HCT116 (cell line): Measurements from ENCODE around the gene MIDN. TPM values are rescaled to one million over a fixed set of nuclear protein-coding genes. Genes with fewer than 3 reads are reported as not detected.
A peak's percentile ranks its signal among the peaks of the same experiment; 100 is the strongest.

Experiments used
- ATAC-seq: fragments of 200-7000 bp; cut with Tn5 transposase; 2 replicates; pipeline ENCODE4 v1.9.1; 2020; ENCODE audit warnings: mild to moderate bottlenecking, moderate library complexity
- BruUV-seq: library from RNA; stranded (reverse); fragments of 400-500 nt; replicated peaks from 2 replicates; lab custom pipeline; 2021; lab: Mats Ljungman, UMichigan
- CTCF ChIA-PET: fragments of 300-600 bp; sonication (Branson Sonifier 250); formaldehyde crosslinking; loops from one replicate; lab custom pipeline; 2021; ENCODE audit warnings: antibody characterized with exemption; lab: Charles Lee
- POLR2A ChIA-PET: fragments of 300-600, 350-600 bp; sonication (Branson Sonifier 250); formaldehyde crosslinking; loops from one replicate; lab custom pipeline; 2021; ENCODE audit warnings: antibody characterized with exemption; lab: Charles Lee
- RAD21 ChIA-PET, 2 experiments: fragments of 300-600 bp; sonication (Branson Sonifier 250); formaldehyde crosslinking; loops; one replicate each; lab custom pipeline; 2023; ENCODE audit warnings: low total read pairs in 2 of 2; ENCODE audit not compliant: uncharacterized antibody in 2 of 2, unreplicated experiment in 2 of 2, low non-redundant PET in 1 of 2; lab: Charles Lee
- DNase-seq: peaks from one replicate; pipeline ENCODE4 v3.0.0-alpha.2; 2010; ENCODE audit warnings: low read depth, low spot score
- H2AFZ ChIP-seq: fragments of 200-600 bp; shearing (Covaris generic), sonication (generic); 2 replicates; pipeline ENCODE4 v1.6.1; 2017; ENCODE audit warnings: low read depth, mixed run types, mixed read lengths, antibody characterized with exemption, low read length; ENCODE audit not compliant: poor library complexity, severe bottlenecking
- H3K27ac ChIP-seq: 2 replicates; pipeline ENCODE4 v1.5.1; 2012; ENCODE audit warnings: low read depth, low read length
- H3K27me3 ChIP-seq: fragments of 200-600 bp; sonication (generic); 2 replicates; pipeline ENCODE4 v1.6.1; 2016; ENCODE audit warnings: mixed run types, low read length, mixed read lengths; ENCODE audit not compliant: insufficient read depth
- H3K36me3 ChIP-seq, 2 experiments: fragments of 200-500 bp in 1 of 2; fragments of 200-600 bp in 1 of 2; sonication (Bioruptor generic) in 1 of 2; sonication (generic) in 1 of 2; 2 replicates each; pipeline versions ENCODE4 v1.5.1 to v1.6.1; 2014 to 2016; ENCODE audit warnings: low read length in 2 of 2, inconsistent platforms in 1 of 2, mixed read lengths in 1 of 2, mixed run types in 1 of 2; ENCODE audit not compliant: insufficient read depth in 2 of 2, control insufficient read depth in 1 of 2
- H3K4me1 ChIP-seq, 2 experiments: fragments of 200-600 bp in 1 of 2; sonication (generic) in 1 of 2; 2 replicates each; pipeline versions ENCODE4 v1.5.1 to v1.6.1; 2012 to 2017; ENCODE audit warnings: low read length in 2 of 2, inconsistent platforms in 1 of 2, mild to moderate bottlenecking in 1 of 2, mixed read lengths in 1 of 2, mixed run types in 1 of 2, moderate library complexity in 1 of 2; ENCODE audit not compliant: insufficient read depth in 2 of 2, control insufficient read depth in 1 of 2
- H3K4me2 ChIP-seq: fragments of 200-600 bp; sonication (generic); 2 replicates; pipeline ENCODE4 v1.6.1; 2017; ENCODE audit warnings: mixed run types, low read length, mixed read lengths
- H3K4me3 ChIP-seq, 2 experiments: fragments of 200-600 bp in 1 of 2; sonication (generic) in 1 of 2; replicated peaks in 1 of 2; 2 replicates each; pipeline ENCODE4 v1.5.1; 2011 to 2016; ENCODE audit warnings: low read length in 2 of 2, control low read depth in 1 of 2, low read depth in 1 of 2, mild to moderate bottlenecking in 1 of 2, mixed read lengths in 1 of 2, mixed run types in 1 of 2
- H3K79me2 ChIP-seq: fragments of 200-600 bp; sonication (generic); 2 replicates; pipeline ENCODE4 v1.6.1; 2017; ENCODE audit warnings: mild to moderate bottlenecking, mixed run types, low read length, moderate library complexity, mixed read lengths; ENCODE audit not compliant: insufficient read depth
- H3K9ac ChIP-seq: fragments of 200-600 bp; sonication (generic); 2 replicates; pipeline ENCODE4 v1.6.1; 2016; ENCODE audit warnings: low read length, mixed read lengths
- H3K9me2 ChIP-seq: fragments of 200-600 bp; sonication (generic), shearing (Covaris generic); 2 replicates; pipeline ENCODE4 v1.6.1; 2017; ENCODE audit warnings: mixed run types, mild to moderate bottlenecking, moderate library complexity; ENCODE audit not compliant: insufficient read depth
- H3K9me3 ChIP-seq, 2 experiments: fragments of 200-500 bp in 1 of 2; fragments of 200-600 bp in 1 of 2; sonication (Bioruptor generic) in 1 of 2; sonication (generic) in 1 of 2; 2 replicates each; pipeline ENCODE4 v1.6.1; 2014 to 2017; ENCODE audit warnings: low read length in 2 of 2, mixed read lengths in 2 of 2, inconsistent platforms in 1 of 2, low read depth in 1 of 2, mild to moderate bottlenecking in 1 of 2, mixed run types in 1 of 2, moderate library complexity in 1 of 2; ENCODE audit not compliant: control insufficient read depth in 1 of 2, insufficient read depth in 1 of 2
- H4K20me1 ChIP-seq: fragments of 200-600 bp; sonication (generic), shearing (Covaris generic); 2 replicates; pipeline ENCODE4 v1.6.1; 2017; ENCODE audit warnings: mixed run types, mild to moderate bottlenecking, moderate library complexity; ENCODE audit not compliant: insufficient read depth
- POLR2A ChIP-seq: IDR thresholded peaks from 2 replicates; pipeline ENCODE4 v1.7.0; 2011; ENCODE audit warnings: borderline replicate concordance; ENCODE audit not compliant: insufficient read depth, insufficient read length; ENCODE audit errors: extremely low read depth
- POLR2AphosphoS5 ChIP-seq: IDR thresholded peaks from 2 replicates; pipeline ENCODE4 v1.6.1; 2011; ENCODE audit warnings: mild to moderate bottlenecking, low read depth, low read length, moderate library complexity
- TCF7L2 ChIP-seq: IDR thresholded peaks from 2 replicates; pipeline ENCODE4 v1.7.0; 2011; ENCODE audit warnings: borderline replicate concordance, inconsistent platforms; ENCODE audit not compliant: insufficient read depth, insufficient read length; ENCODE audit errors: extremely low read depth
- ZNF274 ChIP-seq: fragments of 200-500 bp; sonication (Bioruptor generic); IDR thresholded peaks from 2 replicates; pipeline ENCODE4 v1.6.1; 2014; ENCODE audit warnings: mild to moderate bottlenecking, low read depth, low read length, inconsistent platforms
- intact Hi-C: fragments of 100-400 bp; cut with micrococcal nuclease; formaldehyde crosslinking; loops from 2 replicates; pipeline ENCODE4 v1.10.0; 2022
- total RNA-seq: library from RNA; stranded (reverse); gene quantifications from one replicate; pipeline ENCODE4 v1.2.1, GENCODE V29; 2021; ENCODE audit not compliant: unreplicated experiment
- TF ChIP-seq, protein P1 (sequence below): IDR thresholded peaks from 2 replicates; pipeline ENCODE4 v1.6.1; 2012; ENCODE audit warnings: low read depth
- TF ChIP-seq, protein P2 (sequence below), 3 experiments: fragments of 200-600 bp in 1 of 3; sonication (generic) in 1 of 3; IDR thresholded peaks in 2 of 3; conservative IDR thresholded peaks in 1 of 3; 2 replicates each; pipeline ENCODE4 v1.5.1; 2012 to 2017; ENCODE audit warnings: low read depth in 2 of 3, low read length in 2 of 3, antibody characterized with exemption in 1 of 3, borderline replicate concordance in 1 of 3, control low read depth in 1 of 3, mild to moderate bottlenecking in 1 of 3, mixed read lengths in 1 of 3, mixed run types in 1 of 3, moderate library complexity in 1 of 3; ENCODE audit not compliant: insufficient read depth in 1 of 3
- TF ChIP-seq, protein P3 (sequence below): IDR thresholded peaks from 2 replicates; pipeline ENCODE4 v1.6.1; 2012

Gene MIDN
- total RNA-seq, 1 experiment from 2014 or later: 146 TPM

DNA sequence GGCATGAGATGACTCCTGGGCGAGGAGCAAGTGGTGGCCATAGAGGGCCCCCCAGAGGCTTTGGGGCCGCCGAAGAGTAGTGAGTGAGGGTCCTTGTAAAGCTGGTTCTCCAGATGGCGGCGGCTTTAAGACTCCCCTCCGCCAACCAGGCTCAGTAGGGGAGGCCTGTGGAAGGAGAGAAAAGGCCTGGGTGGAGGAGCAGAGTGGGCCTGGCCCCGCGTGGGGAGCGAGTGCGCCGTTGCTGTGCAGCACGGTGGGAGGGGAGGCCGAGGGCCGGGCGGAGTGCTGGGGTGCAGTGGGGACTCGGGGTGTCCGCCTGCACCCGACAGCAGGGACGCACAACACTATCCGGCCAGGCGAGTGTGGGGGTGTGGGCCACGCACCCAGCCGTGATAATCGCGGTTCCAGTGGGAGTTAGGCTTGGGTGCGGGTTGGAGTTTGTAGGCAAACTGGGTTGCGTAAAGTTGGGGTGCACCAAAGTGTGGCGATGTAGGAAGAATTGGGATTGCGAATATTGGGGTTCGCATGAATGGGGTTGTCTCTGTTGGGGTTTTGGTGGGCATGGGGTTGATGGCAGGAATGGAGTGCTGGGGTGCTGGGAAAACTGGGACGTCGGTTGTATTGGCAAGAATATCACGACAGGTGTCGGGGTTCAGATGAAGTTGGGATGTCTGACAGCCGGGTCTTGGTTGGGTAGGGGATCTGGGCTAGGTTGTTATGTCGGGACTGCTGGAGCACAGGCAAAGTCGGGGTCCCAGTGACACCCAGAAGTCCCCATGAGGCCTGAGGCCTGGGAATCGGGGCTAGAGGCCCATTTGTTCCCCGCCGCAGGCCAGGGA lies 20.1 kb downstream of the MIDN start (continued):
- TF ChIP-seq, protein P1, sequence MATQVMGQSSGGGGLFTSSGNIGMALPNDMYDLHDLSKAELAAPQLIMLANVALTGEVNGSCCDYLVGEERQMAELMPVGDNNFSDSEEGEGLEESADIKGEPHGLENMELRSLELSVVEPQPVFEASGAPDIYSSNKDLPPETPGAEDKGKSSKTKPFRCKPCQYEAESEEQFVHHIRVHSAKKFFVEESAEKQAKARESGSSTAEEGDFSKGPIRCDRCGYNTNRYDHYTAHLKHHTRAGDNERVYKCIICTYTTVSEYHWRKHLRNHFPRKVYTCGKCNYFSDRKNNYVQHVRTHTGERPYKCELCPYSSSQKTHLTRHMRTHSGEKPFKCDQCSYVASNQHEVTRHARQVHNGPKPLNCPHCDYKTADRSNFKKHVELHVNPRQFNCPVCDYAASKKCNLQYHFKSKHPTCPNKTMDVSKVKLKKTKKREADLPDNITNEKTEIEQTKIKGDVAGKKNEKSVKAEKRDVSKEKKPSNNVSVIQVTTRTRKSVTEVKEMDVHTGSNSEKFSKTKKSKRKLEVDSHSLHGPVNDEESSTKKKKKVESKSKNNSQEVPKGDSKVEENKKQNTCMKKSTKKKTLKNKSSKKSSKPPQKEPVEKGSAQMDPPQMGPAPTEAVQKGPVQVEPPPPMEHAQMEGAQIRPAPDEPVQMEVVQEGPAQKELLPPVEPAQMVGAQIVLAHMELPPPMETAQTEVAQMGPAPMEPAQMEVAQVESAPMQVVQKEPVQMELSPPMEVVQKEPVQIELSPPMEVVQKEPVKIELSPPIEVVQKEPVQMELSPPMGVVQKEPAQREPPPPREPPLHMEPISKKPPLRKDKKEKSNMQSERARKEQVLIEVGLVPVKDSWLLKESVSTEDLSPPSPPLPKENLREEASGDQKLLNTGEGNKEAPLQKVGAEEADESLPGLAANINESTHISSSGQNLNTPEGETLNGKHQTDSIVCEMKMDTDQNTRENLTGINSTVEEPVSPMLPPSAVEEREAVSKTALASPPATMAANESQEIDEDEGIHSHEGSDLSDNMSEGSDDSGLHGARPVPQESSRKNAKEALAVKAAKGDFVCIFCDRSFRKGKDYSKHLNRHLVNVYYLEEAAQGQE: no peak
- TF ChIP-seq POLR2A (no peak), ZNF274 (no peak), POLR2AphosphoS5 (no peak)
- TF ChIP-seq, protein P2, sequence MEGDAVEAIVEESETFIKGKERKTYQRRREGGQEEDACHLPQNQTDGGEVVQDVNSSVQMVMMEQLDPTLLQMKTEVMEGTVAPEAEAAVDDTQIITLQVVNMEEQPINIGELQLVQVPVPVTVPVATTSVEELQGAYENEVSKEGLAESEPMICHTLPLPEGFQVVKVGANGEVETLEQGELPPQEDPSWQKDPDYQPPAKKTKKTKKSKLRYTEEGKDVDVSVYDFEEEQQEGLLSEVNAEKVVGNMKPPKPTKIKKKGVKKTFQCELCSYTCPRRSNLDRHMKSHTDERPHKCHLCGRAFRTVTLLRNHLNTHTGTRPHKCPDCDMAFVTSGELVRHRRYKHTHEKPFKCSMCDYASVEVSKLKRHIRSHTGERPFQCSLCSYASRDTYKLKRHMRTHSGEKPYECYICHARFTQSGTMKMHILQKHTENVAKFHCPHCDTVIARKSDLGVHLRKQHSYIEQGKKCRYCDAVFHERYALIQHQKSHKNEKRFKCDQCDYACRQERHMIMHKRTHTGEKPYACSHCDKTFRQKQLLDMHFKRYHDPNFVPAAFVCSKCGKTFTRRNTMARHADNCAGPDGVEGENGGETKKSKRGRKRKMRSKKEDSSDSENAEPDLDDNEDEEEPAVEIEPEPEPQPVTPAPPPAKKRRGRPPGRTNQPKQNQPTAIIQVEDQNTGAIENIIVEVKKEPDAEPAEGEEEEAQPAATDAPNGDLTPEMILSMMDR (IDR thresholded peaks at IDR 0.05 in 2 of 3, conservative IDR thresholded peaks at IDR 0.05 in 1 of 3; ENCODE audit: borderline replicate concordance in 1 of 3, insufficient read depth in 1 of 3, low read depth in 2 of 3, low read length in 2 of 3): no peak

DNA sequence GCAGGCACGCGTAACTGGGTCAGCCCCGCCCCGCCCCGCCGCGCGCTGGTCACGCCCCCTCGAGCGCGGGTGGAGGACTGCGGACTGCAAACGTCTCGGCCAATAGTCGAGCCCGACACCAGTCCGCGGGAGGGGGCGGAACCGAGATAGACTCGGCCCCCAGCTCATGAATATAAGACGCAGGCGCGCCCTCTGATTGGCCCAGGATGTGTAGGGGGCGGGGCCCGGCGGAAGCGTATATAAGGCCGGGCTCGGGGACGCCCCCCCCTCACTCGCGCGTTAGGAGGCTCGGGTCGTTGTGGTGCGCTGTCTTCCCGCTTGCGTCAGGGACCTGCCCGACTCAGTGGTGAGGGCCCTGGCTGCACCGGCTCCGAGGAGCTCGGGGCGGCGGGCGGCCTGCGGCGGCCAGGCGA lies 20.7 kb downstream of the MIDN start, which contains the start of gene CIRBP:
Gene CIRBP, plus strand, starts transcription at position 268 of the 413 bp plus-strand sequence. CDS start 1,602 bp downstream, outside the sequence.
- Histone ChIP-seq H3K4me3 (peak within 1 kb of the TSS; percentile 85 to 96), H3K9ac (peak within 1 kb of the TSS; percentile 98), H3K9me3 (no peaks in the 10 kb centered on the region), H3K36me3 (peaks cover 24 to 26% of the 10 kb centered on the region in 2 experiments; a peak in 3 of 4 replicates), H4K20me1 (no peaks in the 10 kb centered on the region), H3K79me2 (peaks cover 45% of the 10 kb centered on the region), H3K4me1 (peaks cover 44 to 81% of the 10 kb centered on the region in 2 experiments), H3K27ac (peak within 1 kb of the TSS; percentile 100), H2AFZ (no peak within 1 kb of the TSS), H3K27me3 (no peaks in the 10 kb centered on the region), H3K4me2 (peak within 1 kb of the TSS; percentile 100), H3K9me2 (no peaks in the 10 kb centered on the region)
- CTCF ChIA-PET: interaction anchor here (1.0 to 6.5 kb wide), 4 partner anchors 13 to 186 kb away, joined by 3 to 325 read pairs (median 3); no protein-coding TSS in a partner anchor
- intact Hi-C loops: no loop called here
- POLR2A ChIA-PET: interaction anchor here (0.6 to 1.7 kb wide), 46 partner anchors 10 to 635 kb away, joined by 3 to 139 read pairs (median 5); partner anchors contain the start of genes ABCA7, ATP5F1D, CBARP and CNN2
- TF ChIP-seq POLR2AphosphoS5 (peak; percentile 98), POLR2A (peak; percentile 97), TCF7L2 (no peak)
- TF ChIP-seq, protein P3, sequence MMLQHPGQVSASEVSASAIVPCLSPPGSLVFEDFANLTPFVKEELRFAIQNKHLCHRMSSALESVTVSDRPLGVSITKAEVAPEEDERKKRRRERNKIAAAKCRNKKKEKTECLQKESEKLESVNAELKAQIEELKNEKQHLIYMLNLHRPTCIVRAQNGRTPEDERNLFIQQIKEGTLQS: no peak
- ATAC-seq (peak; percentile 69), DNase-seq (peak; percentile 97)
- RAD21 ChIA-PET: interaction anchor here (0.6 to 1.4 kb wide), 5 partner anchors 16 to 243 kb away, joined by 3 to 16 read pairs (median 4); partner anchors contain the start of gene CNN2 (in 1 of the 2)
- no TSS peak for BruUV-seq
